DOHH2 (cell line): ENCODE data around the gene THRAP3.

Experiments used
- H3F3A ChIP-seq: fragments of 200-600 bp; sonication (generic), shearing (Covaris generic); 2 replicates; pipeline ENCODE4 v1.6.0; 2016; ENCODE audit warnings: antibody characterized with exemption, mild to moderate bottlenecking; ENCODE audit not compliant: control insufficient read depth, insufficient read depth
- H3K27ac ChIP-seq: fragments of 200-600 bp; sonication (generic); 2 replicates; pipeline ENCODE4 v1.5.1; 2014; ENCODE audit warnings: low read depth, mild to moderate bottlenecking, low read length, moderate library complexity
- H3K27me3 ChIP-seq: fragments of 200-600 bp; sonication (generic); 2 replicates; pipeline ENCODE4 v1.6.1; 2014; ENCODE audit warnings: mild to moderate bottlenecking, low read length, mixed read lengths; ENCODE audit not compliant: control insufficient read depth
- H3K36me3 ChIP-seq: fragments of 200-600 bp; sonication (generic); 2 replicates; pipeline ENCODE4 v1.6.1; 2014; ENCODE audit warnings: mild to moderate bottlenecking, low read length, moderate library complexity, mixed read lengths; ENCODE audit not compliant: control insufficient read depth
- H3K4me1 ChIP-seq: fragments of 200-600 bp; sonication (generic); 2 replicates; pipeline ENCODE4 v1.6.1; 2014; ENCODE audit warnings: mild to moderate bottlenecking, low read length, mixed read lengths; ENCODE audit not compliant: control insufficient read depth
- H3K4me2 ChIP-seq: fragments of 200-600 bp; sonication (generic); 2 replicates; pipeline ENCODE4 v1.6.0; 2014; ENCODE audit warnings: mild to moderate bottlenecking, low read length, moderate library complexity
- H3K4me3 ChIP-seq: fragments of 200-600 bp; sonication (generic); 2 replicates; pipeline ENCODE4 v1.5.1; 2014; ENCODE audit warnings: mild to moderate bottlenecking, low read length, mixed read lengths
- H3K79me2 ChIP-seq: fragments of 200-600 bp; sonication (generic); 2 replicates; pipeline ENCODE4 v1.6.1; 2014; ENCODE audit warnings: mild to moderate bottlenecking, low read length, mixed read lengths; ENCODE audit not compliant: control insufficient read depth
- H3K9me2 ChIP-seq: fragments of 200-600 bp; sonication (generic); replicated peaks from 2 replicates; pipeline ENCODE4 v1.6.1; 2014; ENCODE audit warnings: mild to moderate bottlenecking, low read length, mixed read lengths; ENCODE audit not compliant: control insufficient read depth
- H3K9me3 ChIP-seq: fragments of 200-600 bp; sonication (generic); 2 replicates; pipeline ENCODE4 v1.6.1; 2014; ENCODE audit warnings: antibody characterized with exemption, low read length, mixed read lengths; ENCODE audit not compliant: control insufficient read depth, insufficient read depth
- H4K20me1 ChIP-seq: fragments of 200-600 bp; sonication (generic); 2 replicates; pipeline ENCODE4 v1.6.0; 2014; ENCODE audit warnings: low read depth, mild to moderate bottlenecking, antibody characterized with exemption, low read length, moderate library complexity; ENCODE audit not compliant: control insufficient read depth, insufficient read depth
- CTCF ChIP-seq: fragments of 200-600 bp; sonication (generic); IDR thresholded peaks from one replicate; pipeline ENCODE4 v1.5.1; 2014; ENCODE audit warnings: antibody characterized with exemption, mild to moderate bottlenecking, low read depth, low read length; ENCODE audit not compliant: poor library complexity, severe bottlenecking
- EZH2phosphoT487 ChIP-seq: fragments of 200-600 bp; sonication (generic); IDR thresholded peaks from 2 replicates; pipeline ENCODE4 v1.6.1; 2017; ENCODE audit warnings: borderline replicate concordance, mild to moderate bottlenecking, antibody characterized with exemption, low read length, moderate library complexity, mixed read lengths

Gene THRAP3

GRCh38 chr1:36232212-36233095 lies 8.2 kb downstream of the THRAP3 start:
- H3K9me2 ChIP-seq: no peaks in the 10 kb centered on the region
- peak overlapping the region; percentile 72 for H3K4me2 ChIP-seq
- peaks cover 6% of the 10 kb centered on the region; the same call in 1 of the 2 replicates for H4K20me1 ChIP-seq
- peaks cover 88% of the 10 kb centered on the region for H3K36me3 ChIP-seq
- H3K79me2 ChIP-seq: peaks cover 100% of the 10 kb centered on the region
- H3K9me3 ChIP-seq: no peaks in the 10 kb centered on the region
- peaks cover 61% of the 10 kb centered on the region for H3K4me1 ChIP-seq
- TF ChIP-seq EZH2phosphoT487: no peak
- TF ChIP-seq CTCF: no peak
- peak overlapping the region; percentile 72 for H3K27ac ChIP-seq
- H3K4me3 ChIP-seq: peak overlapping the region; percentile 48
- H3F3A ChIP-seq: peaks cover 7% of the 10 kb centered on the region
- no peaks in the 10 kb centered on the region for H3K27me3 ChIP-seq

- Histone ChIP-seq H3K4me1 (peaks cover 53% of the 10 kb centered on the region), H3K9me3 (no peaks in the 10 kb centered on the region), H3K4me2 (no peak overlapping the region), H3K27me3 (no peaks in the 10 kb centered on the region), H3K9me2 (no peaks in the 10 kb centered on the region), H3K36me3 (peaks cover 85% of the 10 kb centered on the region), H3K79me2 (peaks cover 100% of the 10 kb centered on the region), H3K4me3 (no peak overlapping the region), H4K20me1 (peaks cover 9% of the 10 kb centered on the region), H3F3A (peaks cover 13% of the 10 kb centered on the region), H3K27ac (no peak overlapping the region)
- TF ChIP-seq CTCF (no peak), EZH2phosphoT487 (no peak)
These were observed 12.1 kb downstream of the THRAP3 start for GRCh38 chr1:36236302-36236701.

- no peak overlapping the region for H3K4me3 ChIP-seq
- H3K9me2 ChIP-seq: no peaks in the 10 kb centered on the region
- H3K4me2 ChIP-seq: no peak overlapping the region
- TF ChIP-seq CTCF: no peak
- no peak for TF ChIP-seq EZH2phosphoT487
- H3K27ac ChIP-seq: no peak overlapping the region
- H3K79me2 ChIP-seq: peaks cover 99% of the 10 kb centered on the region
- peaks cover 78% of the 10 kb centered on the region for H3K36me3 ChIP-seq
- no peaks in the 10 kb centered on the region for H3K9me3 ChIP-seq
- H3K27me3 ChIP-seq: no peaks in the 10 kb centered on the region
- peaks cover 10% of the 10 kb centered on the region; the same call in 1 of the 2 replicates for H3F3A ChIP-seq
- peaks cover 9% of the 10 kb centered on the region for H4K20me1 ChIP-seq
- peaks cover 32% of the 10 kb centered on the region for H3K4me1 ChIP-seq
These were observed 14.2 kb downstream of the THRAP3 start for GRCh38 chr1:36238433-36238832.
